ENCODE measurements around the gene PDZD7.
A peak's percentile ranks its signal among the peaks of the same experiment; 100 is the strongest.

PDZD7 gene

DNA sequence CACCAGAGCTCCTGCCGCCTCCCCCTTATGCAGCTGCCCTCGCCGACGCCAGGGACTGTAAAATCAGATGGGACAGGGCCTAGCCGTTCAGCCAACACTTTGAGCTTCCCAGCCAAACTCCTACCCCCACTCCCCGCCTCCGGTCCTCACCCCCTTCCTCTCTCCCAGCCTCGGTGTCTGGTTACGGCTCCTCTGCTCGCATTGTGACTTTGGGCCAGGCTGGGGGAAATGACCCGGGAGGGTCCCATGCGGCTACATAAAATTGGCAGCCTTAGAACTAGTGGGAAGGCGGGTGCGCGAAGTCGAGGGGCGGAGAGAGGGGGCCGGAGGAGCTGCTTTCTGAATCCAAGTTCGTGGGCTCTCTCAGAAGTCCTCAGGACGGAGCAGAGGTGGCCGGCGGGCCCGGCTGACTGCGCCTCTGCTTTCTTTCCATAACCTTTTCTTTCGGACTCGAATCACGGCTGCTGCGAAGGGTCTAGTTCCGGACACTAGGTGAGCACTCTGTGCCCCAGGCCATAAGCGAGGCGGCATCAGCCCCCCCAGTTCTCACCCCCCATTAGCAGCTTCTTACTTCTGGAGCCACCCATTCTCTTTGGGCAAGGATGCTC, 30.8 kb upstream of the PDZD7 start, which contains the start of gene KAZALD1:
Gene KAZALD1 (plus strand): TSS at position 366 of the 608 bp plus-strand sequence. CDS start 604 bp downstream, outside the sequence.
- DNase-seq, result peak in 2 of 56 donors; percentile 35 to 41

- peak in 41 of 56 donors; percentile 54 to 95 (median 85) for DNase-seq
These were observed 30.2 kb upstream of the PDZD7 start for GRCh38 chr10:101060951-101061623.

- peak in 51 of 56 donors; percentile 14 to 95 (median 83) for DNase-seq
These were observed 29.4 kb upstream of the PDZD7 start for GRCh38 chr10:101060036-101060950.

DNA sequence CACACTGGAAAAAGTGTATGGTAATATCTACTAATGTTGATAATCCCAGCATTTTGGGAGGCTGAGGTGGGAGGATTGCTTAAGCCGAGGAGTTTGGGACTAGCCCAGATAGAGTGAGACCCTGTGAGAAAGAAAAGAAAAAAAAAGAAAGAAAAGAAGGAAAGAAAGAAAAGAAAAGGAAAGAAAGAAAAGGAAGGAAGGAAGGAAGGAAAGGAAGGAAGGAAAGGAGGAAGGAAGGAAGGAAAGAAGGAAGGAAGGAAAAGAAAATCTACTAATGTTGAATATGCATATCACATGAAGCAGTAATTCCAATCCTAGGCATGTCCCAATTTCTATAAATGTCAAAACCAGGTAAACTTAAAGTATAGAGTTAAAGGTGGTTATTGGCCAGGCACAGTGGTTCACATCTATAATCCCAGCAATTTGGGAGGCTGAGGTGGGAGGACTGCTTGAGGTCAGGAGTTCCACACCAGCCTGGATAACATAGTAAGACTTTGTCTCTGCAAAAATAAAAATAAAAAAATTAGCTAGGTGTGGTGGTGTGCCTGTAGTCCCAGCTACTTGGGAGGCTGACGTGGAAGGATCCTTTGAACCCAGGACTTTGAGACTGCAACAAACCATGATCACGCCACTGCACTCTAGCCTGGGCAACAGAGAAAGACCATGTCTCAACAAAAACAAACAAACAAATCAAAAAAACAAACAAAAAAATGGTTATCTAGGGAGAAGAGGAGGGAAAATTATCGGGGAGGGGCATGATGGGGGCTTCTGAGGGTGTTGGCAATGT, 25.6 kb upstream of the PDZD7 start:
- DNase-seq, result no peak

DNA sequence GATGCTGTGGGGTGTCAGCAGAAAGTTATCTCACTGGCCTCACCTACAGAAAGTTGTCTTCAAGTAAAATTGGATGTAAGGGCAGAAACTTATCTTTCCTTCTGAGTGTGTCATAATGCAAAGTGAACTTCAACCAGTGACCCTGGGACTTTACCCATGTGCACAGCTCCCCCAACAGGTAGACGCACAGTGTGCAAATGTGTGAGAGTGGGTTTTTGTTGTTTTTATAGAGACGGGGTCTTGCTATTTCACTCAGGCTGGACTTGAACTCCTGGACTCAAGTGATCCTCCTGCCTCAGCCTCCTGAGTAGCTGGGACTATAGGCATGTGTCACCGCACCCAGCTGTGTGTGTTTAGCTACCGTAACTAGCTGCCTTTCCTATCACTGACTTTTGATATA, 24.5 kb upstream of the PDZD7 start:
- DNase-seq, result no peak

DNA sequence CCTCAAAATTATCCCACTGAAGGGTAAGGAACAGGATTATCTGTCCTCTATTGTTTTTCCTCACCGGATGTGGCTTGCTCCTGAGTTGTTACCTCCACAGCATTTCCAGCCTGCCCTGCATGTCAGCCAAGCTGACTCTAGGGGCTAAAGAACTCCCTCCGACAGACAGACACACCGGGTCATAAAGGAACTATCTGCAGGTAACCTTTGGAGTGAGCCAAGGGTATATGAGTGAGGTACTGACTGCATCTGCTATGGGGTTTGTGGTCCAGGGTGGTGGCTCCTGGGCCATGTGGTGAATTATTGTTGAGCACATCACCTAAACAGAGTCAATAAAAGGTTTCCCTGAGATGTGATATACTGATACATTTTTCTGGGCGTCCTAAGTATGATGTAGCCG, 23.9 kb upstream of the PDZD7 start:
- no peak for DNase-seq

- no peak for DNase-seq
These were observed 23.4 kb upstream of the PDZD7 start for GRCh38 chr10:101054351-101054750.

GRCh38 chr10:101053516-101053915, 22.6 kb upstream of the PDZD7 start:
- DNase-seq, result no peak

- DNase-seq, result peak in 8 of 56 donors; percentile 17 to 71 (median 28)
These were observed 21.4 kb upstream of the PDZD7 start for GRCh38 chr10:101052285-101052684.

- DNase-seq, result peak in 11 of 56 donors; percentile 7 to 60 (median 20)
These were observed 19.5 kb upstream of the PDZD7 start for GRCh38 chr10:101050208-101051069.

- no peak for DNase-seq
These were observed 17.3 kb upstream of the PDZD7 start for GRCh38 chr10:101047961-101048892.

- no peak for DNase-seq
These were observed 16.3 kb upstream of the PDZD7 start for GRCh38 chr10:101047268-101047667.

DNA sequence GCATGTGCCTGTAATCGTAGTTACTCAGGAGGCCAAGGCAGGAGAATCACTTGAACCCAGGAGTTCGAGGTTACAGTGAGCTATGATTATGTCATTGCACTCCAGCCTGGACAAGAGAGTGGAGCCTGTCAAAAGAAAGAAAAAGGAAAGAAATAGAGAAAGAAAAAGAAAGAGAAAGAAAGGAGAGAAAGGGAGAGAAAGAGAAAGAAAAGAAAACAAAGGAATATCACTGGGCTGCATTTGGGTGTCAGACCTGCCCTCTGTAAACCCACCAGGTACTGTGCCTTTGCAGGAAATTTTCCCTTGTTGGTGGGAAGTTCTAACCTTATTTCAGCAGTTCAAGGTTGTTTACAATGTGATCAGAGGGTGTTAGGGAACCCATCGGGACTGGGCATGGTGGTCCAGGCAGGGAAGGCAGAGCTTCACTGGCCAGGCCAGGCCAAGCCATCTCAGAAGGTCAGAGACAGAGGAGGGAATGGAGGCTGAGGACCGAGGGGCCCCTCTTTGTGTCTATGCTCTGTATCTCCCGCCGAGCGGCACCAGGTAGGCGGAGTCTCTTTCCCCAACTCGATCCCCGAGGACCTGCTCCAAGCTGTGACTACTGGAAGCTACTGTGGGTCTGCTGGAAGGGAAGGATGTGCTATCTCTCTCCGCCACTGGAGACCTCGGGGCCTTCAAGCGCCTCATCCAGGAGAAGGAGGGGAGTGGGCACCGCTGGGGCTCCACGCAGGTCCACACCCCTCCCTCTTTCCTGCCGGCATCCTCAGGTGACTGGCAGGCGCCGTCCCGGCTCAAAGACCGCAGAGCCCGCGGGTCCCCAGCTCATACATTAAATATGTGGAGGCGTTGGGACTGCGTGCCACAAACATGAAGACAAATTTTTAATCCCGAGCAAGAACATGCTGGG, 15.7 kb upstream of the PDZD7 start:
- DNase-seq, result no peak

GRCh38 chr10:101044117-101044516, 13.2 kb upstream of the PDZD7 start:
- no peak for DNase-seq

DNA sequence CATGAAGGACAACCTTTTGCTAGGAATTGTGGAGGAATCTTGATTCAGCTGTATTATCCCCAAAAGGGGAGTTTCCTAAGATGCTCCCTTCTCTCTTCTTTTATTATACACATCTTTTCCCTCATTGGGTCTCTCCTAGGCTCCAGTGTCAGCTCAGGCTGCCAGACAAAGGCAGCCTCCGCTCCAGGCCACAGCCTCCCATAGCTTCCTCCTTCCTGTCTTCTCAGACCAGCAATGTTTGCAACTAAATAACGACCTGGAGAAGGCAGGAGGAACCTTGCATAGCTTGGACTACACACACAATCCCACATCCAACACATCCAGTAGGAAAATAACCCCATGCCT, 12.4 kb upstream of the PDZD7 start:
- no peak for DNase-seq

GRCh38 chr10:101042667-101043362, 11.9 kb upstream of the PDZD7 start:
- DNase-seq, result peak in 54 of 56 donors; percentile 23 to 94 (median 73)

DNA sequence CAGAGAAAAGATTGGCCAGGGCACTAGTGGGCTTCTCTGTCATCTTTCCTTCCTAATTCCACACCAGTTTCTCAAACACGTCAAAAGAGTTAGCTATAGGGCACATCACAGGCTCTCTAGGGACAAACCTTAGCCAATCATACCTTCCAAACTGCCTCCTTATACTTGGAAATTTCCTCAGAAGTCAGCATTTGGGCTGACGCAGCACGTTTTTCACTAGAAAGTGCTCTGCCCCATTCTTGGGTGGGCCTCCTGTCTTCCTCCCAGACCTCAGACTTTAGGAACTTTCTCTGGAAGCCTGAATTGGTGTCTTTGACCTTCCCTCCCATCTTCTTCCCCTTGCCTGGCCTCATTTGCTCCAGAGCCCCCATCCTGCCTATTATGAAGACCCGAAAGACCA, 11.2 kb upstream of the PDZD7 start:
- DNase-seq, result no peak
